ENCODE results near the gene CUX1.

Gene CUX1

GRCh38 chr7:101932083-101932482 lies 114.7 kb downstream of the CUX1 start:
- H3K4me3 ChIP-seq (ENCODE audit: low read depth, low read length), result no peak overlapping the region
- no peak for TF ChIP-seq CTCF (IDR thresholded peaks at IDR 0.05; ENCODE audit: borderline replicate concordance, insufficient read depth, low read depth, low read length)

GRCh38 chr7:101933028-101933427 lies 115.6 kb downstream of the CUX1 start:
- H3K4me3 ChIP-seq (ENCODE audit: low read depth, low read length), result no peak overlapping the region
- TF ChIP-seq CTCF (IDR thresholded peaks at IDR 0.05; ENCODE audit: borderline replicate concordance, insufficient read depth, low read depth, low read length), result no peak

GRCh38 chr7:101933688-101934121 lies 116.3 kb downstream of the CUX1 start:
- TF ChIP-seq CTCF (IDR thresholded peaks at IDR 0.05; ENCODE audit: borderline replicate concordance, insufficient read depth, low read depth, low read length), result no peak
- no peak overlapping the region for H3K4me3 ChIP-seq (ENCODE audit: low read depth, low read length)

GRCh38 chr7:101934618-101935017 lies 117.2 kb downstream of the CUX1 start:
- no peak for TF ChIP-seq CTCF (IDR thresholded peaks at IDR 0.05; ENCODE audit: borderline replicate concordance, insufficient read depth, low read depth, low read length)
- H3K4me3 ChIP-seq (ENCODE audit: low read depth, low read length), result no peak overlapping the region

DNA sequence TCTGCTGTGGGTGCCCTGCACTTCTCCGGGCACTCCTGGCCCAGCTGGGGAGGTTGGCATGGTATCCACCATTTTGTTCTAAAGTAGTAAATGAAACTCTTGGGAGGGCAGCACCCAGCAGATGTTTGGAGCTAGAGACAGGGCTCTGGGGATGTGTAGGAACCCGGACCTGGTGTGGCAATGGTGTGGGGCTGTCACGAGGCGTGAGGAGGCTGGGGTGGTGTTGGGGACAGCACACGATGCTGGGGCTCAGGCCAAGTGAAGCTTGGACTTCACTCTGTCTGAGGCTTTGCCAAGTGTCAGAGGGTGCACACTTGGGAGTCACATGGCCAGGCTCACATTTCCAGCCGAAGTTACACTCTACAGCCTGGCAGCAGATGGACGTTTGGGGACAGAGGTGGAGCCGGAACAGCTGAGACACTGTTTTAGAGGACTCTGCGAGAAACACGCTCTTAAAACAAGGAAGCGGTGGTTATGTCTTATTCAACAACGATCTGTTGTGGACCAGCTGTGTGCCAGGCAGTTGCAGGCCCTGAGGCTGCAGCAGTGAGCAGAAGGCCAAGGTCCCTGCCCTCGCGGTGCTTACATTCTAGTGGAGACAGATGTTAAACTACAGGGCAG lies 118.2 kb downstream of the CUX1 start:
- no peak for TF ChIP-seq CTCF (IDR thresholded peaks at IDR 0.05; ENCODE audit: borderline replicate concordance, insufficient read depth, low read depth, low read length)
- H3K4me3 ChIP-seq (ENCODE audit: low read depth, low read length), result no peak overlapping the region

GRCh38 chr7:101936223-101936610 lies 118.8 kb downstream of the CUX1 start:
- H3K4me3 ChIP-seq (ENCODE audit: low read depth, low read length), result no peak overlapping the region
- no peak for TF ChIP-seq CTCF (IDR thresholded peaks at IDR 0.05; ENCODE audit: borderline replicate concordance, insufficient read depth, low read depth, low read length)

GRCh38 chr7:101936611-101937231 lies 119.3 kb downstream of the CUX1 start:
- no peak overlapping the region for H3K4me3 ChIP-seq (ENCODE audit: low read depth, low read length)
- no peak for TF ChIP-seq CTCF (IDR thresholded peaks at IDR 0.05; ENCODE audit: borderline replicate concordance, insufficient read depth, low read depth, low read length)
